Endothelial cell of umbilical vein (primary cell): ENCODE data around the gene TWIST2.

Experiments
- CTCF ChIP-seq, 2 donors: IDR thresholded peaks; 1 replicate in 1 of 2; 2 replicates in 1 of 2; pipeline ENCODE4 v1.5.1; 2011; ENCODE audit warnings: low read length in 2 of 2, mild to moderate bottlenecking in 2 of 2, moderate library complexity in 2 of 2, control low read depth in 1 of 2, inconsistent platforms in 1 of 2, low read depth in 1 of 2; ENCODE audit not compliant: insufficient read depth in 1 of 2; ENCODE audit errors: extremely low read depth in 1 of 2
- EZH2 ChIP-seq: IDR thresholded peaks from 2 replicates; pipeline ENCODE4 v1.6.1; 2012; ENCODE audit warnings: borderline replicate concordance, low read depth, mild to moderate bottlenecking, moderate library complexity, low read length, inconsistent platforms; ENCODE audit not compliant: severe bottlenecking
- FOS ChIP-seq: IDR thresholded peaks from 2 replicates; pipeline ENCODE4 v1.6.1; 2011; ENCODE audit warnings: mild to moderate bottlenecking, low read length, moderate library complexity, borderline replicate concordance; ENCODE audit not compliant: insufficient read depth
- GATA2 ChIP-seq: IDR thresholded peaks from 2 replicates; pipeline ENCODE4 v1.7.0; 2011; ENCODE audit warnings: low read depth, mild to moderate bottlenecking, moderate library complexity, mixed read lengths, low read length; ENCODE audit not compliant: insufficient read length, insufficient read depth
- JUN ChIP-seq: IDR thresholded peaks from 2 replicates; pipeline ENCODE4 v1.6.1; 2011; ENCODE audit warnings: borderline replicate concordance, low read depth; ENCODE audit not compliant: insufficient read length, insufficient read depth
- MAX ChIP-seq: IDR thresholded peaks from 2 replicates; pipeline ENCODE4 v1.6.1; 2011; ENCODE audit not compliant: insufficient read depth, insufficient read length
- MYC ChIP-seq: IDR thresholded peaks from one replicate; pipeline ENCODE4 v1.6.1; 2011; ENCODE audit warnings: mild to moderate bottlenecking, low read depth, low read length
- POLR2A ChIP-seq: IDR thresholded peaks from 2 replicates; pipeline ENCODE4 v1.6.1; 2012; ENCODE audit warnings: low read depth, mild to moderate bottlenecking, control low read depth, low read length
- POLR2AphosphoS5 ChIP-seq: IDR thresholded peaks from 2 replicates; pipeline ENCODE4 v1.6.1; 2012; ENCODE audit warnings: low read depth, mild to moderate bottlenecking, control low read depth, low read length, moderate library complexity; ENCODE audit not compliant: insufficient read depth

DNA sequence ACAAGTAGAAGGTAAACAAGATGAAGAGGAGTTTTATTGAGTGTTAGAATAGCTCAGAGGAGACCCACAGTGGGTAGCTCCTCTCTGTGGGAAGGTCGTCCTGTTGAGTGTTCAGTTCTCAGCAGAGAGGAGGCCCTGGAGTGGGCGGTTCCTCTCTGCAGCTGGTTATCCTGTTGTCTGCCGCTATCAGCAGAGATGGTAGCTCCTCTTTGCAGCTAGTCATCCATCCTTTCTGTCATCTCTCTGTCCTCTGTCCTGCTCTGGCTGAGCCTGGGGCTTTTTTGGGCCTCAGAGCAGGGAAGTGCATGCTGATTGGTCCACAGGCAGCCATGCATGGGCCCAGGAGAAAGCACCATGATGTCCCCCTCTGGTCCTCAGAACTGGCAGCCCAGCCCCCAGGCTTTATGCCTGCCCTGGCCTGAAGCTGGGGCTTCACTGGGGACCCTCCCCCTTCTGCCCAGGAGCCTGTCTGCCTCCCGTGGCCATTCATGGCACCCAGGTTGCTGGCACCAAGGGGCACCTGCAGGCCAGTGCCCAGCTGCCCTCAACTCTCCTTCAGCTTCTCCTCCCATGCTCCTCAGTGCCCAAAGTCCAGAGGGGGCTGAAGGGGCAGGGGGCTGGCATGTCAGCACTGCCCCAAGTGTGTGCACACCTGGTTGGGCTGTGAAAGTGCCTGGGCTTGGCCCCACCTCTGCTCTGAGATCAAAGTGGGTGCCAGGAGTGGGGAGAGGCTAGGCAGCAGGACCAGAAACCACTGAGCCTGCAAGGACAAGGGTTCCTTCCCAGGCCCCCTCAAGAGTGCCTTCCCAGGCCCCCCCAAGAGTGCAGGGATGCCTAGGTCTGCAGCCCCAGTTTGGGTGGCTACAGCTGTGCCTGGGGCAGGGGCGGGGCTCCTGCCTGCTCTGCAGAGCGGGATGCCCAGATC, 98.7 kb downstream of the TWIST2 start:
- TF ChIP-seq EZH2 (no peak), POLR2A (no peak), CTCF (IDR thresholded peaks at IDR 0.05; ENCODE audit: extremely low read depth in 1 of 2, insufficient read depth in 1 of 2, low read depth in 1 of 2, low read length in 2 of 2) (no peak), MYC (no peak), MAX (no peak), JUN (no peak), POLR2AphosphoS5 (no peak), GATA2 (no peak), FOS (no peak)
